HG03175 (cell line): ENCODE data around the gene FGFRL1.
"Not testable (repeated sequence)": the region's sequence is repeated elsewhere in the genome, so short reads cannot be mapped to it uniquely, and the experiment has no call there.

ENCODE experiments used
- ATAC-seq: cut with Tn5 transposase; IDR thresholded peaks from one replicate; pipeline ENCODE4 v1.9.1; 2021; ENCODE audit warnings: mild to moderate bottlenecking, moderate library complexity; ENCODE audit not compliant: unreplicated experiment

FGFRL1 gene

DNA sequence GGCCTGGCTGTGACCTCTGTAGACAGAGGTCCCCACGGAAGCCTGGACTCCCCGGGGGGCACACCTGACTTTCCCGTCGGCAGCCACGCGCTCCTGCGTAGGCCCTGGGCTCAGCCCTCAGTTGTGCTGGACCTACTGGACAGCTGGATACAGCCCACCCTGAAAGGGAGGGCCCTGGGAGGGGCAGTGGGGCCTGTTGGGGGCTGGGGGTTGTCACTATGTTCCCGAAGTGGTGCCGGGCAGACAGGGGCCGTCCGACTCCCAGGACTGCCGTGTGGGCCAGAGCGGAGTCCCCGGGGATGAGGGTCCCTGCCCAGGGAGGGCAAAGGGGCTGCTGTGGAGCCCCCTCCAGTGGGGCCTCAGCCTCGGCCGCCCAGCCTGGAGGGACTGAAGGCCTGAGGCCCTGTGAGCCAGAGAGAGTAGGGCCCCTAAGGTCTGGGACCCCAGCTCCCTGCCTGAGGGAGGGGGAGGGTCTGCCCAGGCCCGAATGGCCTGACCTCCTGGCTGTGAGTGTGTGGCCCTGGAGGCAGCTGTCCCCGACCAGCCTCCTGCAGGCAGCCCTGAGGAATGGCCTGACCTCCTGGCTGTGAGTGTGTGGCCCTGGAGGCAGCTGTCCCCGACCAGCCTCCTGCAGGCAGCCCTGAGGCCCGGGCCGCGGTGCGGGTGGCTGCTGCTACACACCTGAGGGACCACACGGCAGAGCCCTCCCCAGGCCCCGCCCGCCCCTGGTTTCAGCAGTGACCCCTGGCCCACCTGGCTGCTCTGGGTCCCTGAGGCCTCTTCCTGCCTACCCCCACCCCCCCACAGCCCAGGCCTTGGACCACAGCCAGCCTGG lies 25.8 kb downstream of the FGFRL1 start:
- ATAC-seq, result no peak

DNA sequence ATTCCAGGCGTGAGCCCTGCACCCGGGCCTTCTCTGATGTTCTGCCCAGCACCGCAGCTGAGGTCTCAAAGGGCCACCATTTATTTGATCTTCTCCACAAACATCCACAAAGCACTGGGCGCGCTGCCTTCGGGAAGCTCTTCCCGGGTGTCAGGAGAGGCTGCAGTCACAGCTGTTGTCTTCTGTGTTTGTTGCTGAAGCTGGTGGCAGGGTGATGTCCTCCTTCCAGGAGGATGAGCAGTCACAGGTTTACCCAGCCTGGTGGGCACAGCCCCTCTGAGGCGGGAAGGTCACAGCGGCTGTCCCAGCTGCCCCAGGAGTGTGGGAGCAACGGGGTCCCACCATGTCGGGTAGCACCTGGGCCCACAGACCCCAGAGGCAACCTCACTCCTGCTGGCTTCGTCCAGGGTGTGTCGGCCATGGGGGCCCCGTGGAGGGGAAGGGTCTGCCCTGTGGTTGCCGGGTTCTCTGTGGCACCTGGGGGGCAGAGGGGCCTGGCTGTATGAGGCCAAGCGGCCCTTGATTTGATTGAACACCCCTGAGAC lies 27.6 kb downstream of the FGFRL1 start:
- ATAC-seq, result no peak

DNA sequence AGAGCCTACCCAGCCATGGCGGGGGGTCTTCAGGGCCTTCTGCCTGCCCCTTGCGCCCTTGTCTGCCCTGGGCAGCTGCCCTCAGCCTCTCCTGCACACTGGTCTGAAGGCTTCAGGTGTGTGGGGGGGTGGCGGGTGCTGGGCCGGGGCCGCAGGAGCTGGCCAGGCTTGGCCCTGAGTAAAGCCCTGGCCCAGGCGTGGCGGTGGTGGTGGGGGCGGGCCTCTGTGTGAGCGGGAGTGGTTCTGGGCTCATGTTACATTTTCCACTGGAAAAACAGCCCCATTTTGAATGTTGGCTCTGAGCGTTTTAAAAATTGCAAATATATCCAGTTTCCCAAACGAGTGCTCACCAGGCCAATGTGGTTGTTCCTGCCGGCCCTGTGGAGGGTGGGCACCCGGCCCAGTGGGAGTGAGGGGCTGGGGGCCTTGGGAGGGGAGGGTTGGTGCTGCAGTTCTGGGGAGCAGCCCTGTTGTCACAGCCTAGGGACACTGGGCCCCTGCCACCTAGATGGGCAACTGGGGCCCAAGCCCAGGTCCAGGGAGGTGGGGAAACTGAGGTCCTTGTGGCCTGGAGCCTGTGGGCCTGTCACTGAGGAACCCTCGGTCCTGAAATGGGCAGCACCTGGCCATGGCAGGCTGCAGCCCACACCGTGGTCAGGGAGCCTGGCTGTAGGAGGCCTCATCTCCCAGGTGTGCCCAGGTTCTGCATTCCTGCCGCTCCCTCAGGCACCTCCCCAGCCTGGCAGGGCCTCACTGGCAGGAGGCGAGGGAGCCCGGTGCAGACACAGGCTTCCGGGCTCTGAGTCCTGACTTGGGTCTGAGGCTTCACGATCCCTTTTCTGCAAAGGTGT lies 28.3 kb downstream of the FGFRL1 start:
- no peak for ATAC-seq

DNA sequence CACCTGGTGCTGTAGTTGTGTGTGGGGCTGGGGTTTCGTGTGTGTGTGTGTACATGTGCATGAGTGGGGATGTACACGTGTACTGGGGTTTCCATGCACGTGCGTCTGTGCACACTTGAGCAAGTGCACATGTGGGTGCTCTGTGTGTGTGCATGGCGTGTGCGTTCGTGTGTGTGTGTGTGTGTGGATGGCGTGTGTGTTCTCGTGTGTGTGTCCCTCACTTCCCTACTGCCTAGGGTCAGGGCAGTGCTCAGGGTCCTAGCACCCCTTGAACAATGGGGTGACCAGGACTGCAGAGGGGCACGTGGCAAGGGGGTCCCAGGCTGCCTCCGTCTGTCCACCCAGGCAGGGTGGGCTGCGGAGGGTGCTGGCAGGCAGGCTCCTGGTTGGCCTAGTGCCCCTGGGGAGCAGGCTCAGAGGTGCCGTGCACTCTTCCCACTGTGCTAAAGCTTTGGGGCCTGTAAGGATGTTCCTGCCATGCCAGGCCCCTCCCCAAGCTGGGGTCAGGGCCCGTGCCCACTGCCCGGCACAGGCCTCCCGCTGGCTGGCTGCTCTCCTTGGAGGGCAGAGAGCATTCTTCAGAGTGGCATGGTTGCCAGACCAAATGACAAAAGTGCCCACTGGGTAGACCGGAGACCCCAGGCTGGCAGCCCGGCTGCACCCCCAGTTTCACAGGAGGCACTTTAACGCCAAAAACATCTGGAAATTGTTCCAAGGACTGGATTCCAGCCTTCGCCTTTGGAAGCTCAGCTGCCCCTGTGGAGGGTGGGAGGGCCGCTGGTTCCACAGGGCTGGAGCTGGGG lies 29.1 kb downstream of the FGFRL1 start:
- no peak for ATAC-seq

DNA sequence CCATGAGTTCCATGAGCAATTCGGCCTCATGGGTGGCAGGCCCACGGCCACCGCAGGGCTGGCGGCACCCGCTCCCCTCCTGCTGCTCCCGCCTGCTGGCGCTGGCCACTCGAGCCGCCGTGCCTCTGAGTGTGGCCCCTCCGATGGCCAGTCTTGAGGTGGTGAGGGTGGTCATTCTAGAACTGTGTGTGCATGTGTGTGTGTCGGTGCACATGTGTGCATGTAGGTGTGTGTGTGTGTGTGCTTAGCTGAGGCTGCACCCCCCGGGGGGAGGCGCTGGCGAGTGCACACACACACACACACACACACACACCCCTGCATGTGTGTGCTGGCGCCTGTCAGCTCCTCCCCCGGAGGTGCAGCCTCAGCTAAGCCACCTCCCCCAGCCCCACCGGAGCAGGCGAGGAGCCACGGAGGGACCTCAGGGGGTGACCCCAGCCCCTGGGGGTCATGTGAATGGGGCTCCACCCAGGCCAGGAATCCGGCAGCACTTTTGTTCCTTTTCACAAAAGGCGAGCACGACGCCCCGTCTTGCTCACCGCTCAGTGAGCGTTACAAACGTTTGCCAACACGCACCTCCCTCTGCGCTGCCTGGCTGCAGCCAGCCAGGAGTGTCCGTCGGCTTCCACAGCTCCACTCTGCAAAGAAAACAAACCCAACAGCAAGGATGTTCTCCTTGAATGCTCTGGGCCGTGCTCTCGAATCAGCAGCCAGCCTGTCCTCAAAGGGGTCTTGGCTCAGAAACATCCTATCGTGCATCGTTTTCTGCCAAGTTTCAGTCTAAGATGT lies 29.9 kb downstream of the FGFRL1 start:
- ATAC-seq, result no peak

DNA sequence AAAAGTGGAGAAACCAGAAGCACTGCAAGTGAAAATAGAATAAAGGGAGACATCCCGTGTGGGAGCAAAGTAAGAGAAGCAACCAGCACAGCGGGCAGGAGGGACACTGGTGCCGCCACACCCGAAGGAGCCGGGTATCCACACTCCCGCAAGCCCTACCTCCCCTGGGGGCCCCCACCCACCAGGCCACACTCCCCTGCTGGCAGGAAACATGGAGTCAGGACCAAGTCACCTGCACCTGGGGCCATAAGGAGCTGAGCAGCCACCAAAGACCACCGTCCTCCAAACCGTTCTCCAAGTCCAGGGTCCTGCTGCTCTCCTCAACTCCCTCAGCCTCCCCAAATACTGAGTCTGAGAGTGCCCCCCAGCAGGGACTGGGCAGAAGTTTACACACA lies 30.5 kb downstream of the FGFRL1 start:
- ATAC-seq, result no peak

DNA sequence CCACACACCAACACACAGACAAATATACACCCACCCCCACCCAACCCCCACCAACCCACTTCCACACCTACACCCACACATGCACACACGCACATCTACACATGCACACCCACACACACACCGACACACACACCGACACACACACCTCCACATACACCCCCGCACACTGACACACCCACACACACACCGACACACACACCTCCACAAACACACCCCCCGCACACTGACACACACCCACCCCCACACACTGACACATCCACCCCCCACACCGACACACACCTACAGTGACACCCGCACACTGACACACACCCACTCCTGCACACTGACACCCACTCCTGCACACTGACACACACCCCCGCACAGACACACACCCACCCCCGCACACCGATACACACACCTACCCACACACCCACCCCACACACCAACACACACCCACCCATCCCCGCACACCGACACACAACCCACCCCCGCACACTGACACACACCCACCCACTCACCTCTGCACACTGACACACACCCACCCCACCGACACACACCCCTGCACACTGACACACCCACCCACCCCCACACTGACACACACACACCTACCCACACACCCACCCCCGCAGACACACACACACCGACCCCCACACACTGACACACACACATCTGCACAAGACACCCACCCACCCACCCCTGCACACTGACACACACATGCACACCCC lies 31.1 kb downstream of the FGFRL1 start:
- ATAC-seq, result no peak

DNA sequence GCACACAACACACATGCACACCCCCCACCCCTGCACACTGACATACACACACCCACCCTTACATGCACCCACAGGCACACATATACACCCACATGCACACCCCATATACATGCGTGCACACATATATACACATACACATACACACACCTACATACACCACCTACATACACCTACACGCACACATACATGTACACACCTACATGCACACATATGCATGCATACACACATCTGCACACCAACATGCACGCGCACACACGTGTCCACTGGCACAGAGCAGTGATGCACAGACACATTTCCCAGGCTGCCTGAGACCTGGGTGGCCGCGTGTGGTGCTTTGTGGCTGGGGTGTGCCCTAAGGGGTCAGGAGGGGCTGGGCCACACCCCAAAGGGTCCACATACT lies 31.7 kb downstream of the FGFRL1 start:
- no peak for ATAC-seq

DNA sequence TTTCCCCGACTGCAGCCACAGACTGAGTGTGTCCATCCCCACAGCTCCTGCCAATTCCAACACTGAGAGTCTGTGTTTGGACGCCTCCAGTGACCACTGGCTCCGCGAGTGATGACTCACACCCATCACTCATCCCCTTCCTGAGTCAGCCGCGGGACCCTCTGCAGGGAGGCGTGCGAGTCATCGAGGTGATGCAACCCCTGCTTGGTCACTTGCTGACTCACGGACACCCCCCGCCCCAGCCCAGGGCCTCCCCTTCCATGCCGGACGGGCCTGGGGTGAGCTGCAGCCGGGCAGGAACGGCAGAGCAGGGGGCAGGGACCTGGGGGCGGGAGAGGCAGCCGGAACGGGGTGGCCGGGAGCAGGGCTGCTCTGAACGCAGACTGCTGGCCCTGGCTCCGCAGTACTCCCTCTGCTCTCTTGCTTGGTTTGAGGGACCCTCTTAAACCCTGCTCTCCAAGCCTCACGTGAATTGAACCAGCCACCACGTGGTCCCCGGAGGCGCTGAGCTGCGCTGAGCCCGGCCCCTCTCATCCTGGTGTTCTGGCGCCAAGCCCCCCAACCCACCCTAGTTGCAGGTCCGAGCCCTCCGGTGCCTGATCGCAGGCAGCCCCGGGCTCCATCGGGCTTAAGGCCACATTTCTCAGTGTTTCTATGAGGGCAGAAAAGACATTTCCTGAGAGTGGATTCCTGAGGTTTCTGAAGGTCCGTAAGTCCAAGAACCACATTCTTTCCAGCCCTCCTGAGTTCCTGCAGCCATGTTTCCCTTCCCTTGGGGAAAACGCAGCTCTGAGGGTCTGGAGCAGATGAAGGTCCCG lies 32.4 kb downstream of the FGFRL1 start:
- no peak for ATAC-seq

DNA sequence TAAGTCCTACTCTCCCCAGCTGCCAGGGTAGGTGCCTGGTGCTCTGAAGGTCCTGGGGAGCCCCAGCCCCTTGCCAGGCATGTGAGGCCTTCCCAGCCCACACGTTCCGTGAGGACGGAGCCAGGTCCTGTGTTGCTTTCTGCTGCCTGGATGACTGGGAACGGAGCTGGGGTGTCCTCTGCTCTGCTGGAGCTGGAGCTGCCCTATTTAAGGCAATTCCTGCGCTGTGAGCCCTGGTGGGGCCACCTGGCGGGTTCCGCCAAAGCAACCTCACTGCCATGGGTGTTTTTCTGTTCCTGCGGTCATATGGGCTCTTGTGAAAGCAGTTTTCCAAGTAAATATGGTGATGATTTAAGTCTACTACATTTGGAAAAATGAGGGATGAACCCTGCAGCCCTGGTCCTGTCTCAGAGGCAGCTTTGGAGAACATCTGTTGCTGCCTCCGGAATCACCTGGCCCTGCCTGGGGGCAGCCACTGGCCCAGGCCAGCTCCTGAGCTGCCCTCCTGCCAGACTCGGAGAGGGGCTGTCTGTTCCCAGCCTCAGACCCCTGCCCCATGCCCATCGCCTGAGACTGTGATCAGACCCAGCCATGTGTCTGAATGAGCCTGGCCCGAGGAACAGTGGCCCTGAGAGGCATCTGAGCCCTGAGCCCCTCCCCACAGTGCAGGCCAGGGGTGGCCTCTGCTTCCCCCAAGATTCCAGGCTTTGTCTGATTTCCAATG lies 33.2 kb downstream of the FGFRL1 start:
- ATAC-seq, result no peak

DNA sequence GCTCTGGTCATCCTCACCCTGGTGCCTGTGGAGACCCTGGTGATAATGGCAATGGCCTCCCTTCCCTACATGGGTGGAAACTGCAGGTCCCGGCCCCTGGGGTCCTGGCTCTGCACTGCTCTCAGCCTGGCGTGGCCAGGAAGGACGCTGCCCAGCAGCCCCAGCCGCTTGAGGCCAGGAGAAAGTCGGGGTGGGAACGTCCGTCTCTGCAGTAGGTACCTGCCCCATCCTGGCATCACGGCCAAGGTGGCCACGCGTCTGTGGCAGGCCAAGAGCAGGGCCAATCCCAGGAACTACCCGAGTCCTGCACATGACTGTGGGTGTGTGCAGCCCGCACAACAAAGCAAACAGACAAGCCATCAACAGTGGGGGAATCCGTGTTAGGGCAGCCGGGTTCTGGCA lies 33.8 kb downstream of the FGFRL1 start:
- ATAC-seq, result no peak

DNA sequence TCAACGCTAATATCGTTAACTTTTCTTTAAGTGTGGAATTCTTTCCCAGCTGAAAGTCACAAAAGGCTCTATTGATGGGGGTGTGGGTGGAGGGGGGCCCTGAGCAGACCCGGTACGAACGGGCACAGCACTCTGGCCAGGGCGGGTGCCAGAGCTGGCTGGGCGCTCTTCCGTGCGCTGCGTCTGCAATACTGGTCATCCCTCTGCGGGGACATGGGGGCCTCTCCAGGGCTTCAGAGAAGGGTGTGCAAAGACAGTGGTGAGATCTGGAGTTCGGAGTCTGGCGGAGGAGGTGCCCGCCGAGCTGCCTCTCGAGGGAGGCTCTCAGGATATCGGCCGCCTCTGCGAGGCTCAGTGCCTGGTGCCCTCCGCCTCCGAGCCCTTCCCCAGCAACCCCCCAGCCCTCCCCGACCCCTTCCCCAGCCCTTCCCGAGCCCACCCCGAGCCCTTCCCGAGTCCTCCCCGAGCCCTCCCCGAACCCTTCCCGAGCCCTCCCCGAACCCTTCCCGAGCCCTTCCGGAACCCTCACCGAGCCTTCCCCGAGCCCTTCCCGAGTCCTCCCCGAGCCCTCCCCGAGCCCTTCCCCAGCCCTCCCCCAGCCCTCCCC lies 34.3 kb downstream of the FGFRL1 start:
- no peak for ATAC-seq

DNA sequence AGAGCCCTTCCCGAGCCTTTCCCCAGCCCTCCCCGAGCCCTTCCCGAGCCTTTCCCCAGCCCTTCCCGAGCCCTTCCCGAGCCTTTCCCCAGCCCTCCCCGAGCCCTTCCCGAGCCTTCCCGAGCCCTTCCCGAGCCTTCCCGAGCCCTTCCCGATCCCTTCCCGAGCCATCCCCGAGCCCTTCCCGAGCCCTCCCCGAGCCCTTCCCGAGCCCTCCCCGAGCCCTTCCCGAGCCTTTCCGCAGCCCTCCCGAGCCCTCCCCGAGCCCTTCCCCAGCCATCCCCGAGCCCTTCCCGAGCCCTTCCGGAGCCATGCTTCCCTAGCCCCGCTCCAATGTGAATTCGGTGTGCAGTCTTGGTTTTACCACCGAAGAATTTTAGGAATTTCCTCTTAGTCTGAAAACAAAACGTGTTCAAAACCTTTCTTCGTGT lies 35.2 kb downstream of the FGFRL1 start:
- ATAC-seq, result not testable (repeated sequence)

DNA sequence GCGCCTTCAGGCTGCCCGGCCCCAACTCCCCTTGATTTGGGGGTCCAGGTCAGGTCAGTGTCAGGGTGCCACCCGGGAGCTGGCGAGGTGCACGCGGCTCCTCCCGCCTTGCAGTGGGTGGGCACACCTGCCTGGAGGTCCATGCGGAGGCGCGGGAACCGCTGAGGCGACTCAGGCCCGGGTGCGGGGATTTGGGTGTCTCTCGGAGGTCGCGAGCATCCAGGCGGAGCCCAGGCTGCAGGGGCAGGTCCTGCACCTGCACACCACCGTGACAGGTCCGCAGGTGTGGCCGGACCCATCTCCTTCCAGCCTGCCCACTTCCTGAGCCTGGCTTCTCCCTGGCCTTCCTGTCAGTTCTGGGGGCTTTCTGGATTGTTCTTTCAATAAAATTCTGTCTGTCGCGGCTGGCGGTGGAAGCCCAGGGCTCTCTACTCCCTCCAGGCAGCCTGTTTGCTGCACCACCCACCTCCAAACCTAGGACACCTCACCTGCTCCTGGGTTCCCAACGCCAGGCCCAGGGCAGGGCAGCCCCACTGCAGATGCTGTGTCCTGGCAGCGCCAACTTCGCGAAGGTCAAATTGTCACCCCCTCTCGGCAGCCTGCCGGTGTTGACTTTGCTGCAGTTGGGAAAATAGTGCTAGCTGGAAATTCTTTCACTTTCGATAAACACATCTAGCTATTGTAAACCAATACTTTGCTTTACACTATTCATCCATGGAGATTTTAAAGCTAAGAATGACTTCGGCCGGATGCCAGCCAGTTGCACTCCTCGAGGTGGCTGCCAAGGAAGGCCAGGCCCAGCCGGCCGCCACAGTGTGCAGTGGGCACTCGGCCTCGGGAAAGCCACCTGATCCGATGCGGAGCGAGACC lies 35.9 kb downstream of the FGFRL1 start:
- ATAC-seq, result no peak

DNA sequence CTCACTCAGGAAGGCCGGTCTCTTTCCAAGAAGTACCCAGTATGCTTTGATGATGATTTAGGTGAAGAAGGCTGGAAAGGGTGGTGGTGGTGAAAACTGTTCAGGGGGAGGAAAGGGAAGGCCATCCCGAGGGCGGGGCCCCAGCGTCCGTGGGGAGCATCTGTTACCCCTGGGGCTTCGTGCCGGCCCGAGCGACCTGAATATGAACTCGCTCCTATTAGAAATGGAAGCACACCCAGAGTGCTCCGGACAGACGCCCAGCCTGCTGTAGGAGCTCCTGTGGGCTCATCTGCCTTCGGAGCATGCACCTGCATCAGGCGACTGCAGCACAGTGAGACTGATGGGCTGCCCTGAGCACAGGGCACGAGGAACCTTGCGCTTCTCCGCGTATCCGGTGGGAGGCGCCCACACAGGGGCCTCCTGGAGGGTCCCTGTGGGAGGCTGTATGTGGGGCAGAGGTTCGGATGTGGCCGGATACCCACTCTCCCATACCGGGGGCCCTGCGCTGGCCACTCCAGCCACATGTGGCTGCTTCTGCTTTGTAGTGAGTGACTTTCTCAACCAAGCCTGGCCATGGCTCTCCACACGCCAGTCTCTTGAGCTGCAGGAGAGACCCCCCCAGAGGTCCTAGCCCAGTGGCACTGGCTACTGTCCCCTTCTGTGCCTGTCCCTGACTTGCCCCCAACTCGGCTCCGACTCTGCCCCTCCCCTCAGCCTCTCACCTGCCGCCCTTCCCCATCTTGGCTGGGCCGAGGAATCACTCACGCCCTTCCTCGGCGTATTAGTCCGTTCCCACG lies 36.7 kb downstream of the FGFRL1 start:
- ATAC-seq, result no peak
